DND-41 (cell line): ENCODE measurements around the gene PTPRE.

Experiments
- ATAC-seq: fragments of 200-7000 bp; cut with Tn5 transposase; 3 replicates; pipeline ENCODE4 v1.9.1; 2021; ENCODE audit warnings: low read depth; ENCODE audit not compliant: insufficient read depth
- DNase-seq: peaks from one replicate; pipeline ENCODE4 v3.0.0-alpha.2; 2020
- H2AFZ ChIP-seq: 2 replicates; pipeline ENCODE4 v1.6.0; 2012; ENCODE audit warnings: low read depth, low read length
- H3K27ac ChIP-seq: 2 replicates; pipeline ENCODE4 v1.5.1; 2012; ENCODE audit warnings: low read length, inconsistent platforms
- H3K27me3 ChIP-seq: fragments of 200-600 bp; sonication (generic); 2 replicates; pipeline ENCODE4 v1.6.0; 2012; ENCODE audit warnings: low read length, mild to moderate bottlenecking, inconsistent platforms; ENCODE audit not compliant: insufficient read depth, poor library complexity
- H3K36me3 ChIP-seq: 2 replicates; pipeline ENCODE4 v1.5.1; 2012; ENCODE audit warnings: low read length, inconsistent platforms; ENCODE audit not compliant: insufficient read depth
- H3K4me1 ChIP-seq: 2 replicates; pipeline ENCODE4 v1.5.1; 2012; ENCODE audit warnings: mild to moderate bottlenecking, low read length; ENCODE audit not compliant: insufficient read depth
- H3K4me2 ChIP-seq: 2 replicates; pipeline ENCODE4 v1.6.0; 2012; ENCODE audit warnings: mild to moderate bottlenecking, moderate library complexity, low read length, inconsistent platforms; ENCODE audit not compliant: insufficient read depth
- H3K4me3 ChIP-seq, 2 experiments: fragments of 200-600 bp in 1 of 2; shearing (Covaris generic) in 1 of 2; 2 replicates each; pipeline ENCODE4 v1.5.1; 2012 to 2016; ENCODE audit warnings: inconsistent platforms in 2 of 2, low read length in 2 of 2, mild to moderate bottlenecking in 2 of 2, low read depth in 1 of 2, moderate library complexity in 1 of 2
- H3K79me2 ChIP-seq: 2 replicates; pipeline ENCODE4 v1.6.0; 2012; ENCODE audit warnings: low read length, inconsistent platforms; ENCODE audit not compliant: insufficient read depth
- H3K9ac ChIP-seq: 2 replicates; pipeline ENCODE4 v1.6.0; 2012; ENCODE audit warnings: low read depth, mild to moderate bottlenecking, inconsistent platforms, low read length, moderate library complexity
- H3K9me3 ChIP-seq: 2 replicates; pipeline ENCODE4 v1.5.1; 2012; ENCODE audit warnings: low read length, moderate library complexity, mild to moderate bottlenecking, inconsistent platforms; ENCODE audit not compliant: insufficient read depth, severe bottlenecking
- H4K20me1 ChIP-seq: 2 replicates; pipeline ENCODE4 v1.6.0; 2012; ENCODE audit warnings: low read length; ENCODE audit not compliant: insufficient read depth
- CTCF ChIP-seq: IDR thresholded peaks from 2 replicates; pipeline ENCODE4 v1.5.1; 2012; ENCODE audit warnings: borderline replicate concordance, low read length, moderate library complexity, mild to moderate bottlenecking; ENCODE audit not compliant: poor library complexity, severe bottlenecking; ENCODE audit errors: extremely low read depth
- EZH2 ChIP-seq: IDR thresholded peaks from 3 replicates; pipeline ENCODE4 v1.6.1; 2012; ENCODE audit warnings: borderline replicate concordance, low read depth, mild to moderate bottlenecking, moderate library complexity, low read length, inconsistent platforms; ENCODE audit not compliant: severe bottlenecking

Gene PTPRE

GRCh38 chr10:127905001-127905847 lies 1.7 kb upstream of the PTPRE start:
- H2AFZ ChIP-seq: no peak overlapping the region
- no peak overlapping the region for H3K27ac ChIP-seq
- no peaks in the 10 kb centered on the region for H3K36me3 ChIP-seq
- TF ChIP-seq CTCF (no peak), EZH2 (no peak)
- no peak overlapping the region for H3K4me2 ChIP-seq
- no peaks in the 10 kb centered on the region for H4K20me1 ChIP-seq
- H3K9ac ChIP-seq: no peak overlapping the region
- H3K27me3 ChIP-seq: no peaks in the 10 kb centered on the region
- H3K9me3 ChIP-seq: no peaks in the 10 kb centered on the region
- ATAC-seq (no peak), DNase-seq (no peak)
- no peaks in the 10 kb centered on the region for H3K79me2 ChIP-seq
- no peaks in the 10 kb centered on the region for H3K4me1 ChIP-seq
- H3K4me3 ChIP-seq: no peak overlapping the region

GRCh38 chr10:127905848-127906261 lies 1.0 kb upstream of the PTPRE start:
- H3K4me2 ChIP-seq: no peak overlapping the region
- H3K27me3 ChIP-seq: no peaks in the 10 kb centered on the region

GRCh38 chr10:127907411-127908105 lies 655 bp downstream of the PTPRE start:
- no peak for DNase-seq
- Histone ChIP-seq H3K4me3 (no peak overlapping the region), H3K4me2 (no peak overlapping the region), H3K9me3 (no peaks in the 10 kb centered on the region), H3K4me1 (no peaks in the 10 kb centered on the region), H3K9ac (no peak overlapping the region), H3K79me2 (no peaks in the 10 kb centered on the region), H4K20me1 (no peaks in the 10 kb centered on the region), H3K36me3 (no peaks in the 10 kb centered on the region), H3K27ac (no peak overlapping the region), H2AFZ (no peak overlapping the region), H3K27me3 (no peaks in the 10 kb centered on the region)
- no peak for ATAC-seq
- TF ChIP-seq CTCF (no peak), EZH2 (no peak)

More at GRCh38 chr10:127905848-127906261, 1.0 kb upstream of the PTPRE start:
- H3K79me2 ChIP-seq: no peaks in the 10 kb centered on the region
- no peaks in the 10 kb centered on the region for H3K9me3 ChIP-seq
- DNase-seq (no peak), ATAC-seq (no peak)
- H3K4me3 ChIP-seq: no peak overlapping the region
- no peaks in the 10 kb centered on the region for H4K20me1 ChIP-seq
- no peak overlapping the region for H3K27ac ChIP-seq
- H3K4me1 ChIP-seq: no peaks in the 10 kb centered on the region
- no peaks in the 10 kb centered on the region for H3K36me3 ChIP-seq
- TF ChIP-seq CTCF (no peak), EZH2 (no peak)
- no peak overlapping the region for H2AFZ ChIP-seq
- no peak overlapping the region for H3K9ac ChIP-seq
